Measurements from ENCODE around the gene ZNF296.
"Not testable (repeated sequence)": the region's sequence is repeated elsewhere in the genome, so short reads cannot be mapped to it uniquely, and the experiment has no call there.

Gene ZNF296

DNA sequence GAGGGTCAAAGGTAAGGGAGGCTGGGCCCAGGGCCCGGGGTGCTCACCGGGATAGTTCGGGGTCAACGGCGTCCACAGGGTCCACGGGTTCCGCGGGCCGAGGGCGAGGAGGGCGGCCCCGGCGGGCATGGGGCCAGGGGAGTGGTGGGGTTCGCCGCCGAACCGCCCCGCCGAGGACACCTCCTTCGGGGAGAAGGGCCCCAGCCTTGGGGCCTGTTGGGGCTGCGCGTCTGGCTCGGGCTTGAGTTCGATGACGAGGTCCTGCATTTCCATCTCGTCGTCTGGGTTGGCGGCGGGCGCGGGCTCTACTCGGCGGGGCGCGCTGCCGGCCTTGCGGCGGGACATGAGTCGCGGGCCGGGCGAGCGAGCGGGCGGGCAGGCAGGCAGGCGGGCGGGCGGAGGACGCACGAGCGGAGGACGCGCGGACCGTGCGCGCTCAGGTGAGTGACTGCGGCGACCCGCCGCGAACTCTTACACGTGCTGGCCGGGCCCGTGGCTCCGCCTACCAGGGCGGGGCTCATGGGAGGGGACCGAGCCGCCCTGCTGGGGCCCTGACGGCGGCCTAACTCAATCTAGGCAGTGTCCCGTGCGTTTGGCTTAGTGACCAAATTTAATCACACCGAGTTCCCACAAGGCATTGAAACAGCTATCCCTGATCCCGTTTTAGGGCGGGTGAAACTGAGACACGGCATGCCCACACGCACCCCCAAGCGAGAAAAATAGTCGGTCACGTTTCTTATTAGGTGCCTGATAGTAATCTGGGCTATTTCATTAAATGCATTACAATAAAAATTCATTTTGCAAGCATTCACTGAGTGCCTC lies at the start of gene ZNF296:
TSS of gene ZNF296 (minus strand) at position 450 of the 822 bp plus-strand sequence. CDS start at position 345, 105 bp downstream.
- in situ Hi-C loops (cut with MboI; ENCODE audit: low sequenced_read_pairs), result no loop called here

DNA sequence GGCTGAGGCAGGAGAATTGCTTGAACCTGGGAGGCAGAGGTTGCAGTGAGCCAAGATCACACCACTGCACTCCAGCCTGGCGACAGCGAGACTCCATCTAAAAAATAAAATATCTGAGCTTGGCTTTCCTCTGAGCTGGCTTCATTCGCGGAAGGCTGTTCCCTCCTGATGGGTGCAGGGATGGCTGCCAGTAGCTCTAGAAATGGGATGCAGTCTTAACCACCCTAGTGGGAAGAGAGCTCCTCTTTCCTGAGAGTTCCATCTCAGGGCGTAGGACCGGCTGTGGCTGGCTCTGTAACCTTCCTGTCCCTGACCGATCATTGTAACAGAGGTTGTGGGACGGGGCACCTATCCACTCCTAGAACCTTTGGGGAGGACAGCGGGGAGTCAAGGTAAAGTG lies 49.1 kb upstream of the ZNF296 start:
- in situ Hi-C loops (cut with MboI; ENCODE audit: low sequenced_read_pairs), result no loop called here

DNA sequence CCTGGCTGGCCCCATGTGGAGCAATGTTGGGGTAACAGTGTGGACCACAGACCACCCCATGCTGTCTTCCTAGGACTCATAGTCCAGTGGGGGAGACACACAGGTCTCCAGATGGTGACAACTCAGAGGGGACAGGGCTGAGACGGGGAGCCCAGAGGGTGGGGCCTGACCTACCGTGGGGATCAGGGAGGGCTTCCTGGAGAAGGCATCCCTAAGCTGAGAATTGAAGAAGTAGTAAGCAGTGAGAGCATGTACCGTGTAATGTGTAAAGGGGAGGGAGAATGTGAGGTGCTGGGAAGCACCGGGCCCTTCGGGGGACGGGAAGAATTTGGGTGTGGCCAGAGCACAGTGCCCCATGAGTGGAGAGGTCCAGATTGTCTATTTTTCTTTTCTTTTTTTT lies 47.7 kb upstream of the ZNF296 start:
- in situ Hi-C loops (cut with MboI; ENCODE audit: low sequenced_read_pairs), result no loop called here

DNA sequence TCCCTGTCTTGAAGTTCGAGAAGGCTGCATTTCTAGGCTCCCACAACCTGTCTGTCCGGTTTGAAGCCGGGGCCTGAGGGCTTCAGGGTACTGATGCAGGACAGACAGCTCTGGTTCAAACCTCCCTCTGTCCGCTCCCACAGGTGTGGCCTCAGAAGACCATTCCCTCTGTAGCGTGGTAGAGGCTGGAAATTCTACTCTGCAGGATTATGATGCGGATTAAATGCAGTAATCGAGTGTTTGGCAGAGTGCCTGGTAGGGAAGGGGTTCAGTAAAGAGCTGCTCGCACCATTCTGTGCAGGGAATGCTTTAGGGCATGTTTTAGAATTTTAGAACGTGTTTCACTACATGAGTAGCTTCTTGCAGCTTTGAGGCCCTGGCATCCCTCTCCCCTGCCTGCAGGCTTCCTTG lies 47.2 kb upstream of the ZNF296 start:
- in situ Hi-C loops (cut with MboI; ENCODE audit: low sequenced_read_pairs), result no loop called here

DNA sequence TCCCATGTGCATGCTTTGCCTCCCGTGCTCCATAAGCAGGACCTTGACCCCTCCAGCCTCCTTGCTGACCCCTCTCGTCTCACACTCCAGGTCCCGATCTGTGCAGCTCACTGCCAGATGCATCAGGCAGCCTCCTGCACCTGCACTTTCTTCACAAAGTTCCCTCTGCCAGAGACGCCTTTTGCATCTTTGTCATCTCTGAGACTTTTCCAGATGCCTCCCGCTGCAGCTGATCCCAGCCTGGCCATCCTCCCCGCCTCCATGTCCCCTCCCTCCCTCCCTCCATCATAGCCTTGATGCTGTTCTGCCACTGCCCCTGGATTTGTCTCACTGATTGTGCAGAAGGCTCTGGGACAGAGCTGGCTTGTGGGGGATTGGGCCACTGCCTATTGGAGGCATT lies 46.6 kb upstream of the ZNF296 start:
- in situ Hi-C loops (cut with MboI; ENCODE audit: low sequenced_read_pairs), result no loop called here

DNA sequence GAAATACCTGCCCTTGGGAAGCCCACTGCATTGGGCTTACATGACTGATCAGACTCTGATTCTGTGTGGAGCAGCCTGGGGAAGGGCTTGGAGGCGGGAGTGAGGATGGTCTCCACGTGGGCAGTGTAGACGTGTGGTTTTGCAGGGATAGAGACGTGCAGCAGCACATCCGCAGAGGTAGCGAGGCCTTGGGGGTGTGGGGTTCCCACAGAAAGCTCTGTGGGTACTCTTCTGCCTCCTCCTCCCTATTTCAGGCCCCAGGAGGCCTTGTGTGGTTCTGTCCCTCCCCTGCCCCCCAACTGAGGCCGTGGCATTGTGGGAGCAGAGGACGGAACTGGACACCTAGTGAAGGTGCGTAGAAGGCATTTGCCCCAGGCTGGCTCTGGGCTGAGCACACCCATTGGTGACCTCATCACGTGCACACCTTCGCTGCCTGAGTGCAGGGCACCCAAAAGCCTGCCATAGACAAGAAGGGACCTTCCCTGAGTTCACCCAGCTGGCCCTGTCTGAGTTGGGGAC lies 45.6 kb upstream of the ZNF296 start:
- in situ Hi-C loops (cut with MboI; ENCODE audit: low sequenced_read_pairs), result no loop called here

DNA sequence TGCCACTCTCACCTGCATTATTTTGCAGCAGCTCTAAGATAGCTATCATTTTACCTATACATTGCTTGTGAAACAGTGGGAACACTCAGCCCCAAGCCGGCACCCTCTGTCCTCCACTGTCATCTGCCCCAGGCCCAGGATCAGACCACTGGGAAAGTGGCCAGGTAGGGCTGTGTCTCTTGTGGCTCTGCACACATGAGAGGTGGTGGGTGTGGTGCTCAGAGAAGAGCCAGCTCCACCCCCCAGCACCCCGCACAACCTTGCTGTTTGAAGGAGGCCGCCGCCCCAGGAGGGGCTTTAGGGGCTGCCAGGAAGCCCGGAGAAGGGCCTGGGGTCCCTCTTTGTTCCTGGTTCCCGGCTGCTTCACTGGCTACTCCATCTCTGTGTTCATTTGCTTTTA lies 43.3 kb upstream of the ZNF296 start:
- in situ Hi-C loops (cut with MboI; ENCODE audit: low sequenced_read_pairs), result no loop called here

DNA sequence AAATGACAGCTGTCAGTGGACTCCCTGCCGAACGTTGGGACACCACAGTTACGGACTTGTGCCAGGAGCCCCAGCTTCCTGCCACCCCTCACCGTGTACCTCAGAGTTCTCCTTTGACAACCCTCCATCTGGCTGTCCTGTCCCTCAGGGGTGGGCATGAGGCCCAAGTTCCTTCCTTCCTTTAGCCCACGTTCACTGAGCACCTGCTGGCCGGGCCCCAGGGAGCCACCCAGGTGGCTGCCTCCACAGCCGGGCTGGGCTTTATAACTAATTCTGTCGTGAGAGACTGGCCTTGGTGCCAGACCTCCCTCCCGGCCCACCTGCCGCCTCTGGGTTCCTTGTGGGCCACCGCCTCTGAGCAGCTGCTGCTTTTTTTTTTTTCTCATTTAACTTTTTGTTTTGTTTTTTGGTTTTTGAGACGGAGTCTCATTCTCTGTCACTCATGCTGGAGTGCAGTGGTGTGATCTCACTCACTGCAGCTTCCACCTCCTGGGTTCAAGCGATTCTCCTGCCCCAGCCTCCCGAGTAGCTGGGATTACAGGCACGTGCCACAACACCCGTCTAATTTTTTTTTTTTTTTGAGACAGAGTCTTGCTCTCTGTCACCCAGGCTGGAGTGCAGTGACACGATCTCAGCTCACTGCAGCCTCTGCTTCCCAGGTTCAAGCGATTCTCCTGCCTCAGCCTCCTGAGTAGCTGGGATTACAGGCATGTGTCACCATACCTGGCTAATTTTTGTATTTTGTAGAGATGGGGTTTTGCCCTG lies 42.5 kb upstream of the ZNF296 start:
- in situ Hi-C loops (cut with MboI; ENCODE audit: low sequenced_read_pairs), result not testable (repeated sequence)

DNA sequence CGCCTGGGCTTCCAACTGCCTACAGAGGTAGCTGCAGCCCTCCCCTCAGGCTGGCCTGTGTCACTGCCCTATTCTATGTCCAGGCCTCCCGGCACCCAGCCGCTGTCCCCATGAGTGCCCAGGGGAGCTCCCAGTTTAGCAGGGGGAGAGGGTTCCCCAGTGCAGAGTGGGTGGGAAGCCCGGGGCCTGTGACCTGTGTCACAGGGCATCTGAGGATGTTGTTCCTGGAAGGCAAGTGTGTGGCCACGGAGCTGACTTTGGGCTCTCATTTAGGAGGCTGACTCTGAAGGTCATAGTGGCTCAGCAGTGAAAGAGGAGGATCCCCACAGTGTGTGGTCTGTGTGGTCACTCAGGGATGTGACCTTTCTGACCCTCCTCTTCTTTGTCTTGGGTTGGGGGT lies 41.8 kb upstream of the ZNF296 start:
- in situ Hi-C loops (cut with MboI; ENCODE audit: low sequenced_read_pairs), result no loop called here

DNA sequence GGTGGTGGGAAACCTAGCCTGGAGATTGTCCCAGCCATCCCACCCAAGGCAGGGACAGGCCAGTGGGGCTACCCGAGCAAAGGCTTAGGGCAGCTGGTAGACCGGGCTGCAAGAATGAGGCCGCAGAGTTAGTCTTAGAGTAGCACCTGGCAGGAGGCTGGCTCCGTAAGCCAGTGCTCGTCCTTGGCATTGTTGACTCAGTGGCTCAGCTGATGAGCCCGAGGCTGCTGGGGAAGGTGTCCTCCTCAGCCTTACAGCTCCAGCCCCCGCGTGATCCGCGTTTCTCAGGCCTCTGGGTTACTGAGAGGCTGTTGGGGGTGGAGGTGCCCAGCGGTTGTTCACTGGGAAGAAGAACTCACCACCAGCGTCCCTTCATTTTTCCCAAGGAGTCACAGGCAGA lies 41.4 kb upstream of the ZNF296 start:
- in situ Hi-C loops (cut with MboI; ENCODE audit: low sequenced_read_pairs), result no loop called here

DNA sequence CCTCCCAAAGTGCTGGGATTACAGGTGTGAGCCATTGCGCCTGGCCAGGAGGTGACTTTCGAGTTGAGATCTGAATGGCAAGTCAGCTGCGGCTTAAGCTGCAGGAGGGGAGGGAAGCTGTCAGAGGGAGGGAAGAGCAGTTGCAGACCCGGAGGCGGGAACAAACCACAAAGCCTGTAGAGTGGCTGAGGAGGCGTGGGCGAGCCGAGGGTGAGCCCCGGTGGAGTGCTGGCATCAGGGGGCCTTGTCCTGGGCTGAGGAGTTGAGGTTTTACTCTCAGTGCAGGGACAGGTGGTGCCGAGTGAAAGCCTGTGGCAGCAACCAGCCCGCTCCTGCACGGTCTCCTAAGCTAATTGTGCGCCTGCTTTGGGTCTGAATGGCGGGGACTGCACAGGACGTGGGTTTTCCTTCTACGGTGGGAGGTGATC lies 40.9 kb upstream of the ZNF296 start:
- in situ Hi-C loops (cut with MboI; ENCODE audit: low sequenced_read_pairs), result no loop called here

DNA sequence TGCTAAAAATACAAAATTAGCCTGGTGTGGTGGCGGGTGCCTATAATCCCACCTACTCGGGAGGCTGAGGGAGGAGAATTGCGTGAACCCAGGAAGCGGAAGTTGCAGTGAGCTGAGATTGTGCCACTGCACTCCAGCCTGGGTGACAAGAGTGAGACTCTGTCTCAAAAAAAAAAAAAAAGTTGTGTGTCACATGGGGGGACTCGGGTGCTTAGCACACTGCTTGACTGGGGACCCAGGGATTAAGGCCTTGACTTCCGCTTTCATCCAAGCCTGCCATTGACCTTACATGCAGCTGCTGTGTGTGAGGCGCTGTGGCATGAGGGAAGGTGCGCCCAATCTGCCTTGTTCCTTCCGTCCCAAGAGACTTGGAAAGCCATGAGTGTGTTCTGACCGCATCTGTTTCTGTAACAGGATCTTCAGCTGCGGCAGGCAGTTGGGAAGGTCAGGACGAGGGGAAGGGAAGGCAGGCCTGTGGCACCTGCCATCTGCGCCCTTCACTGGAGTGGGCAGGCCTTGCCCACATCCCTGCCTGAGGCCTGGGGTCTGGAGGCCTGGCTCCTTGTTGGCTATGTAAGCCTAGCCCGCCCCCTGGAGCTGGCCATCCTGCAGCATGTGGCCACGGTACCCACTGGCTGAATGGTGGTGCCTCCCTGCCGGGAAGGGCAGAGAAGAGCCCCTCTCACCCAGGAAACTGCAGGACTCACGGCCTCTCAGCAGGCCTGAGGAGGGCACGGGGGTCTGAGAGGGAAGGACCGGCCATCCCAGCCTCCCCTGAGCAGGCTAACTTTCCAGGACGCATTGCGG lies 39.7 kb upstream of the ZNF296 start:
- in situ Hi-C loops (cut with MboI; ENCODE audit: low sequenced_read_pairs), result no loop called here

DNA sequence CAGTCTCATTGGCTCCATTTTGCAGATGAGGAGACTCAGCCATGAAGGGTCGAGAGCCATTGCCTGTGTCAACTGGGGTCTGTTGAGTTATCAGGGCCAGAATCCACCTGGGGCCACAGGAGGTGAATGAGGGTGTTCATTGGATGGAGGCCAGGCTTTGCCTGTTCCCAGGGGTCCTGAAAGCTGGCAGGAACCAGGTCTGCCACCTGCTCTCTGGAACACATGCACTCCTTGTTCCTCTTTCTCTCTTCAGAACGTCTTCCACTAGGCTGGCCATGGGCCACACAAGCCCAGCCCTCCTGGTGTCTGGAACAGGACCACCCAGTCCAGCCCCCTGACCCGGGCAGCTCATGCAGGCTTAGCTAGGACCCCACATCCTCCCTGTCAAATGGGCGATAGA lies 37.8 kb upstream of the ZNF296 start:
- in situ Hi-C loops (cut with MboI; ENCODE audit: low sequenced_read_pairs), result no loop called here

DNA sequence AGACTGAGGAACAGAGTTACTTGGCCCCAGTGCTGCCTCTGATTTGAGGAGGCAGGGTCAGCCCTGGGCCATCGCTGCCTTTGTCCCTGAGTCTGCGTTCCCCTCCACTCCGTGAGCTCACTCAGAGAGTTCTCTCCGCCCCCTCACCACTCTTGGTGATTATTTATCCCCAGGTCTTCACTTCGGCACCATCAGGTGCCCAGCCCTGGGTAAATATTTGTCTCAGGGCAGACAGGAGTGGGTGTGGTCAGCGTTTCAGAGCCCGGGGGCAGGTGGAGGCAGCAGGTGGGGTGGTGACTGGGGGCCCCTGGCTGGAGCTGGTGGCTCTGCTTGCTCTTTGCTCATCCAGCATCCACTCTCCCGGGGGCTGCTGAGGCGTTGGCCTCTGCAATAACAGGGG lies 37.4 kb upstream of the ZNF296 start:
- in situ Hi-C loops (cut with MboI; ENCODE audit: low sequenced_read_pairs), result no loop called here

DNA sequence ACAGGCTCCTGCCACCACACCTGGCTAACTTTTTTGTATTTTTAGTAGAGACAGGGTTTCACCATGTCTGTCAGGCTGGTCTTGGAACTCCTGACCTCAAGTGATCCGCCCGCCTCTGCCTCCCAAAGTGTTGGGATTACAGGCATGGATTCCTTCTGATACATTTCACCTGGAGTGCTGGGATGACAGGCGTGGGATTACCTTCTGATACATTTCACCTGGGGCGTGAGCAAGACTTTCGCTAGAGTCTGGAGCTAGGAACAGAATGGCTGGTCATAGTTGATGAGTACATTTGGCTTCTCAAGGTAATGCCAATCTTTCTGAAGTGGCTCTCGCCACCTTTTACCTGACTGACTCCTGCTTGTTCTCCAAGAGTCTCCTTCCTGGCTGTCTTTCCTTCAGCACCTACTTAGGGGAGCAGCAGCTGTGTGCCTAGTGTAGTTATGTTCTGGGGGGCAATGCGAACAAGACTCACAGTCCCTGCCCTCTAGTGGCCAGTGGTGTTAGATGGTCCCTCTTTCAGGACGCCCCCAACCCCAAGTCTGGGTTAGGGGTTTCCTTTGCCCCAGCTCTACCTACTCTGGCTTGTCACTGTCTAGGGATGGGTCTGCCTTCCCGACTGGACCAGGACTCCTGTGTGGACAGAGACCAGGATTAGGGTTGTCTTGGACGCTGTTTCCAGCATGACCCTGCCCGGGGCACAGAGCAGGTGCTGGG lies 36.0 kb upstream of the ZNF296 start:
- in situ Hi-C loops (cut with MboI; ENCODE audit: low sequenced_read_pairs), result no loop called here

DNA sequence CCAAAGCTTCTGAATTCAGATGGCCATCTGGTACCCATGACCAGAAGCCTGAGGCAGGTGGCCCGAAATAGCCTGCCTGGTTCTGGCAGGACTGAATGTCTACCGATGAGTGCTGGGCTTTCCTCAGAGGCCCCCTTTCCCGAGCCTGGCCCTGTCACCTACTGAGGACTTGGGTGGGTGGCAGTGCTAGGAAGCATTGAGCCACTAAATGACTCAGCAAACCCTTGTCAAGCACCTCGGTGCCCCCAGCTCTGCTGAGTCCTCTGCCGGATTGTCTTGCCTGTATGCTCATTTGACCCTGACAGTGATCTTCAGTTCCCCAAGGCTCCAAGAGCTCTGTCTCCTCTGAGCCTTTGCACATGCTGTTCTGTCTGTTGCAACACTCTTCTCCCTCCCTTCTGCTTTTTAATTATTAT lies 34.6 kb upstream of the ZNF296 start:
- in situ Hi-C loops (cut with MboI; ENCODE audit: low sequenced_read_pairs), result no loop called here

DNA sequence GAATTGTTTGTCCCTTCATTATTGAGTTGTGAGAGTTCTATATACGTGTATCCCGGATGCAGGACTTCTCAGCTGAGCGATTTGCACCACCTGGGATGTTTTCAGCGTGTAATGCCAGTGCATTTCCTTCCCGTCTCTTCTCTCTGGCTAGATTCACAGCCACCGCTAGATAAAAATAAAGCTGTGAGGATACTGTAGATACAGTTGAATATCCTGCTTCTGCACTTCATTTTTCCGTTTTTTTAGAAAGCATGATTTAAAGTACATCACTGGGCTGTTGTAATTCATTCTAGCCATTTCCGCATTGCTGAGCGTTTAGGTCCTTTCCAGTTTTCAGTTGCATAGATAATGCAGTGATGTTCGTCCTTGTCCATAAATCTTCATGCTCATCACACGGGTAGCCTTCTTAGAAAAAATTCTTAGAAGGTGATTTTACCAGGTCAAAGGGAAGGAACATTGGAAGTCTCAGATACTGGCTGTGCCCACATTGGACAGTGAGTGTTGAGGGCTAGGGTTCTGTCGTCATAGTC lies 31.4 kb upstream of the ZNF296 start:
- in situ Hi-C loops (cut with MboI; ENCODE audit: low sequenced_read_pairs), result no loop called here

DNA sequence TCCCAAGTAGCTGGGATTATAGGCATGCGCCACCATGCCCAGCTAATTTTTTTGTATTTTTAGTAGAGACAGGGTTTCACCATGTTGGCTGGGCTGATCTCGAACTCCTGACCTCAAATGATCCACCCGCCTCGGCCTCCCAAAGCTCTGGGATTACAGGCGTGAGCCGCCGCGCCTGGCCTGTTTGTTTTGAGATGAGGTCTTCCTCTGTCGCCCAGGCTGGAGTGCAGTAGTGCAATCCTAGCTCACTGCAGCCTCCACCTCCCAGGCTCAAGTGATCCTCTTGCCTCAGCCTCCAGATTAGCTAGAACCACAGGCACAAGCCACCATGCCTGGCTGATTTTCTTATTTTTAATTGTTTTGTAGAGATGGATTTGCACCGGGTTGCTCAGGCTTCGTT lies 30.1 kb upstream of the ZNF296 start:
- in situ Hi-C loops (cut with MboI; ENCODE audit: low sequenced_read_pairs), result not testable (repeated sequence)

DNA sequence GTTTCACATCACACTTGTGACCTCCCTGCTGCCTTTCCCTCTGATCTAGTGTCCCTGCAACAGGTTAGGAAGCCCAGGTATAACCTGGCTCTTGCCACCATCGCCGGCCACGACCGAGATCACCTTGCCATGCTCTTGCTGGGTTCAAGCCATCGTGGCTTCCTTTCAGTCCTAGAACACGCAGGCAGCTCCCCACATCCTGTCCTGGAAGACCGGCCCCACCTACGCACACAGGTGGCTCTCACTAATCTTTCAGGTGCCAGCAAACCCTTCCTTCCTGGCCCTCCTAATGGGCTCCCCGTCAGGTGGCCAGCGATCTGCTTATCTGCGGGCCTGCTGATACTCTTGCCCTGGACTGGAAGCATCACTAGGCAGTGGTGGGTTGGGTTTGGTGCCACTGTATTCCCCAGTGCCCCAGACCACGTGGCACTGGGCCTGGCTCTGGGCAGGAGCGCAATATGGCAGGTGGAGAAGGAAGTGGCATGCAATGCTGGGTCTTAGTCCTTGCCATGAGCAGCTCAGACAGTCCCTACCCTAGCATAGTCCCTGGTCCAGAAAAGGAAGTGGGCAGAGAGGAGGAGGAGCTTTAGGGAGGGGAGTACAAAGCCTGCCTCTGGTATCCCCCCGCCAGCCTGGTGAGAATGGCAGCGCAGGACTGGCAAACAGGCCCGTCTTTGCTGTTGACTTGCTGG lies 28.5 kb upstream of the ZNF296 start:
- in situ Hi-C loops (cut with MboI; ENCODE audit: low sequenced_read_pairs), result no loop called here

Measured in HL-60/S4 treated with retinoic acid at 250 ng/mL for 4 days and 3 days (cell line).